HS-27A (cell line): ENCODE data around the gene BSDC1.

Experiments used
- DNase-seq: peaks from one replicate; pipeline ENCODE4 v3.0.0-alpha.2; 2012; ENCODE audit warnings: low read depth, missing footprints

BSDC1 gene

DNA sequence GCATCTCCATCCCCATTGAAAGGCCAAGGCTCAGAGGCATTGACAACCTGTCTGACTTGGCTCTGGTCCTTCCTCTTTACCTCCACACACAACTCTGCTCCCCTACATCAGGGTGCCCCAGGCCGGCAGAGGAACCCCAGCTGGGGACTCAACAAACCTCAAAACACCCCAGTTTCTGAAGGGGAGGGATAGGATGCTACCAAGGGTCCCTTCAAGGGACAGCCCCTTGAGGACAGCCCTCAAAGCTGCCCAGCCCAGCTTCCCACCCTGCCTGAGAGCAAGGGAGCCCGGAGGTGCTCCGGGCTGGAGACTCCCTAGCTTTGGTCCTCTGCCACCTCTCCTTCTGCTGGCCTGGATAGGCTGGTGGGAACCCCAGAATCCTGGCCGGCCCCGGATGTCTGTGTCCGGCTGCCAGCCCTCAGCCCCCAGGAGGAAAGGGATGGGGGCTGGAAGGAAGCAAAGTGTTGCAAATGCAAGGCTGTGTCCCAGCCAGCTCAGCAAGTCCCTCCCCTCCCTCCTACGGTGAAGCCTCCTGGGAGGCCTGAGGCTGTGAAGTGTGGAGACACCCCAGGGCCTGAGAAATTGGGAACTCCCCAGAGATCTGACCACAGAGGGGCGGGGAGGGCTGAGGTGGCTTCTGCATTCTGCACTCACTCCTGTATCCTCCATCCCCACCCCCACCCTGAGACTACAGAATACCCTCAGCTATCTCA, 57.1 kb downstream of the BSDC1 start:
- no peak for DNase-seq

DNA sequence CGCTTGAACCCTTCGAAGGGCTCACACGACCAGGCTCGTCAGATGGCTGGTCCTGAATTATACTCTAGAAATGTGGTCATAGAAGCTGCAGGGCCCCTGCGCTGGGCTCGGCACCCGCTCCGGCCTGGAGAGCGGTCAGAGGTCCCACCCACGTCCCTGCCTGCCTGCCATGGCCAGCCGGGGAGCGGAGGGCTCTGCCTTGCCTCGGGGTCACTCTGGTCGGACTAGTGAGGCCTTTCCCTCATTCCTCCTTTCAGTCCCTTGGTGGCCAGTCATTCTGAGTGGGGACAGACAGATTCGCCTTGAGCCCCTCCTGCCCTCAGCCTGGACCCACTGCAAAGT, 57.7 kb downstream of the BSDC1 start:
- DNase-seq: no peak

DNA sequence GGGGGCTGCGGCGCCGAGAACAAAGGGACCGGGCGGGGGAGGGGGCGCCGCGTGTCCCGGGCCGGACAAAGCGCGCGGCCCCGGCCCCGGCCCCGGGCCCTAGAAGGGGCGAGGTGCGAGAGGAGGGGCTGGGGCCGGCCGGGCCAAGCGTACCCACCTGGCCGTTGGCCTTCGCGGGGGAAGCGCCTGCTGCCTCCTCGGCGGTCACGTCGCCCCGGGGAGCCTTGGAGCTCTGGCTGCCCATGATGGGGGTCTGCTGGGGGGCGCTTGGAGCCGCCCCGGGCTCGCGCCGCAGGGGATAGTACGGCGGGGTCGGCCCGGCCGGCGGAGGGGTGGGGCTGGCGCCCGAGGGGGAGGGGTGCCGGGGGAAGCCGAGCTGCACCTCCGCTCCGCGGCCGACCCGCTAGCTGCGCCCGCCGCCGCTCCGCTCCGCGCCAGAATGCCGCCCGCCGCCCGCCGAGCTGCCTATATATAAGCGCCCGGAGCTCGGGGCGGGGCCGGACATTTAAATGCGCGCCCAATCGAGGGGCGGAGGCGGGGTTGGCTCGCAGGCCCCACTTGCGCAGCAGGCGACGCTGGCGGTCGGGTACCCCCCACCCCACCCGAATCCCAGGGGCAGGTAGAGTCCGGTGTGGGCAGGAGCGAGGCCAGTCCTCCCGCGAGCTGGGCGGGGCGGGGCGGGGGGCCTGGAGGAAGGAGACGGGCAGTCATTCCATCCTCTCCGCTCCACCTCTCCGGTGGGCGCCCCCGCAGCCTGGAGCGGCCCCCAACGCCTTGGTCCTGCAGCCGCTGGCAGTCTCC, 58.3 kb downstream of the BSDC1 start, which contains the start of gene MARCKSL1:
Gene MARCKSL1, minus strand, starts transcription at position 444 of the 801 bp plus-strand sequence. Its CDS starts 200 bp downstream, at position 244.
- DNase-seq: no peak

DNA sequence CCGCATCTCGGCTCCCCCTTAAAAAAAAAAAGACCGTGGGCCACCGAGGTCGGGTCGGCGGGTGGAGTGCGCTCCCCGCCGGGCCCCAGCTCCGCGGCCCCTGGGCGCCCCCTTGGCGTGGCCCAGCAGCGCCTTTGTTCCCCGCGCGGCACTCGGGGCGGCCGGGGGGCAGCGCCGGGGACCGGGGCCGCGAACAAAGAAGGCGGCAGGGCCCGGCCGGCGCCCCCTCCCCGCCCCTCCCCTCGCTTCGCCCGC, 58.8 kb downstream of the BSDC1 start:
- no peak for DNase-seq

DNA sequence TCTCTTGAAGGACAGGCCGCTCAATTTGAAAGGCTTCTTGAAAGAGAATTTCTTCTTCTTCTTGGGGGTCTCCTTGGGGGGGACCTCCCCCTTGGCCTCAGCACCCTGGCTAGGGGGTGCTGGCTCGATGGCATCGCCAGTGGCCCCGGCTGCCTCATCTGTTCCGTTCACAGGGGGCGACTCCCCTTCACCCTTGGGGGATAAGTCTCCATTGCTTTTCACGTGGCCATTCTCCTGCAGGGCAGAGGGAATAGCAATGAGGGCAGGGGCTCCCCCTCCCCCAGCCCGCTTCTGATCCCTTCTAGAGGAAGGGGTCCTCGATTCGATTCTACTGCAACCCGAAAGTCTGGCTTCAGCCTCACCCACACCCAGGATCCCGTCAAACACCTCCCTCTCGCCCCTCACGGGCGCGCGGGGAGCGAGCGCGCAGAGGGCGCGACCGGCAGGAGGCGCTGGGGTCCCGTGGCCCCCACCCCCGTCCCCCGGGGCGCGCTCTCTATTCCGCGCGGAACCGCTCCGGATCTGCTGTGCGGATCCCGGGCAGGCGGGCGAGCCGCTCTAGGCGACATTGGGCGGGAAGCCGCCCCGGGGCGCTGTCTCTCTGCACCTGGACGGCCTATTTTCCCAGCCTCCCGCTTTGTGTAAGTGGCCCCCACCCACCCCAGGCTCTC, 59.2 kb downstream of the BSDC1 start:
- no peak for DNase-seq

DNA sequence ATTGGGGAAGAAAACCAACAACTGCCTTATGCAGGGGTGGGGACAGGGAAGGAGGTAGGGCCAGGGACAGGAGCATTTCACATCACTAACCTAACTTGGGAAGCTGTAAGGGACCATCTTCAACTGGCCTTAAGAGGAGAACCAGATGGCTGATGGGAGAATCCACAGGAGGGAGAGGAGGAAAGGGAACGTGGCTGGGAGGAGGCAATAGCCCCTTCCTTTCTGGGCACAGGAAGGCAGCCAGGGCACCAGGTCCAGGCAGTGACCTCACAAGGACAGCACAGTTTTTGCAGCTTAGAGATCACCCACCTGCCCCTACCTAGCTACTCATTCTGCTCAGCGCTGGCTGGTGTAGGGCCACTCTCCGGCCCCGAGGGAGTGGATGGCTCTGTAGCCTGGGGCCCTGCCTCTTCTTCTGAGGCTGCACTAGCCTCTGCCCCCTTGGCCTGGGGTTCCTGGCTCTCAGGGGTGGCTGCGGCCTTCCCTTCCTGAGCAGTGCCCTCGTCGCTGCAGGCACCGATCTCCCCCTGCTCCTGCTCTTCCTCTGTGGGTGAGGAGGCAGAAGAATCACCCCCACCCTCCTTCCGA, 59.9 kb downstream of the BSDC1 start:
- no peak for DNase-seq

DNA sequence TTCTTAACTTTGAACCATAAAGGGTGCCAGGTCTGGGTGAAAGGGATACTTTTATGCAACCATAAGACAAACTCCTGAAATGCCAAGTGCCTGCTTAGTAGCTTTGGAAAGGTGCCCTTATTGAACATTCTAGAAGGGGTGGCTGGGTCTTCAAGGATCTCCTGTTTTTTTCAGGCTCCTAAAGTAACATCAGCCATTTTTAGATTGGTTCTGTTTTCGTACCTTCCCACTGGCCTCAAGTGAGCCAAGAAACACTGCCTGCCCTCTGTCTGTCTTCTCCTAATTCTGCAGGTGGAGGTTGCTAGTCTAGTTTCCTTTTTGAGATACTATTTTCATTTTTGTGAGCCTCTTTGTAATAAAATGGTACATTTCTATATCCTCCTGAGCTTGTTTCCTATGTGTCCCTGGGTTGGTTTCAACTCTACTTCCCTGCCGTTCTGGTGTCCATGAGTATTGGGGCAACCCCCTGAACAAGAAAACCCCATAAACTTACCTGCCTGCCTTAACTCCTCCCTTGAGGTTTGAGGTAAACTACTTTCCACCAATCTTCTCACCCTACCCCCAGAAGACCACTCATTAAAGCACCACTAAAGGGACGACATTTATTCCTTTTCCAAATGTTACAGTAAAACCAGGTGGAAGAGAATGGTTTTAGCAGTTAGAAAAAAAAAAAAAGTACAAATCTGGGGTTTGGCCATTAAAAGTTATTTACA, 60.8 kb downstream of the BSDC1 start:
- no peak for DNase-seq

DNA sequence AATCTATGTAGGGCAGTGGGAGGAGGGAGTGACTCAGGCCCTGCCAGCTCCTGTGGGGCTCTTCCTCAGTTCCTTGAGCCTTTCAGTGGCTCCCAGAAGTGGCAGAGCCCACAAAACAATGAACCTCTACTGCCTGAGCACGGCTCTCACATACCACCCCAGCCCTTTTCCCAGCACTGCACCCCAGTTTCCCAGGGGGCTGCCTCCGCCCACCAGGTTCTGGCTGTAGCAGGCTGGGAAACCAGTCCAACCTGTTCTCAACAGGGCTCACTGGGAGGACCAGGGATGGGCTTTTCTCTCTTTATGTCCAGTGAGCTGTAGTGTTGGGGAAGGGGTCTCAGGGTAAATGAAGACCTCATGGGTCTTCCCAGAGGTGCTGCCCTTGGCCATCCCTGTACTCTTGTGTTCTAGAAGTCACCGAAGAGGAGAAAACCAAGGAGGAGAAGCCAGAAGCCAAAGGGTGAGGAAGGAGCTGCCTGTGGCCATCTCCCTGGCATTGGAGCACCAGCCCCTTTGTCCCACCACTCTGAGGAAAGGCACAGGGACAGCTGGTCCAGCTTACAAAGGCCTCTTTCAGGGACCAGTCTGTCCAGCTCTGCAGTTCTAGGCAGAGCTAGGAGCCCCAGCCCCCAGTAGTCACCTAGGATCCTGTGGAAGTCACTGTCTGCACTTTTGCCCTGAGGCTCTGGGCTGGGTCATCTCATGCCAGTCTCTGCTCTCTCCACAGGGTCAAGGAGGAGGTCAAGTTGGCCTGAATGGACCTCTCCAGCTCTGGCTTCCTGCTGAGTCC, 61.8 kb downstream of the BSDC1 start:
- DNase-seq: no peak

DNA sequence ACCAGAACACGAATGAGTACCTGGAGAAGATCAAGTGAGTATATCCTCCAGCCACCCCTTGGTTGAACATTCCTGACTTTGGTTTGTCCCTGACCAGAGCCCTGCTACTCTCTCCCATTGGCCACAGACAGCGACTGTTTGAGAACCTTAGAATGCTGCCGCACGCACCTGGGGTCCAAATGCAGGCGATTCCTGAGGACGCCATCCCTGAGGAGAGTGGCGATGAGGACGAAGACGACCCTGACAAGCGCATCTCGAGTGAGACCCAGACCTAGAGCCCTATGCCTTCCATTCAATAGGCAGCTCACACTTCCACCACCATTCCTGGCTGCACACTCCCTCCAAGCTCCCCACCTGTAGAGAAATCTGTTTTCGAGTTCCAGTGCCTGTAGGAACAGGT, 62.7 kb downstream of the BSDC1 start:
- DNase-seq: no peak

DNA sequence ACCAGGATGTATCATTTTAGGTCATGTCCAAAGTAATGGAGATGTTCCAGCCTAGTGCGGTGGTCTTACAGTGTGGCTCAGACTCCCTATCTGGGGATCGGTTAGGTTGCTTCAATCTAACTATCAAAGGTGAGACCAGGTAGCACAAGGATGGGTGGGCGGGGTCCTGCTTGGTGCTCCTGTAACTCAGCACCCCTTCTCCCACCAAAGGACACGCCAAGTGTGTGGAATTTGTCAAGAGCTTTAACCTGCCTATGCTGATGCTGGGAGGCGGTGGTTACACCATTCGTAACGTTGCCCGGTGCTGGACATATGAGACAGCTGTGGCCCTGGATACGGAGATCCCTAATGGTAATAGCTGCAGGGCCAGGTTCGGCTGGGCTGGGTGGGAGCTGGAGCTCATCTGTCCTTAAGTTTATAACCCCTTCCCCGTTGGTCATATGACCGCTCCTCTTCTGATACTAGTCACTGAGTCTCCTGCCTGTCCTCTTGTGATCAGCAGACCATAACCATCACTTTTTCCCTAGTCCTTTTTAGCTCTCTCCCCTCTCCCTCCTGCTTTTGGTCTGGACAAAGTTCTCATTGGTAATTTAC, 63.6 kb downstream of the BSDC1 start:
- no peak for DNase-seq

DNA sequence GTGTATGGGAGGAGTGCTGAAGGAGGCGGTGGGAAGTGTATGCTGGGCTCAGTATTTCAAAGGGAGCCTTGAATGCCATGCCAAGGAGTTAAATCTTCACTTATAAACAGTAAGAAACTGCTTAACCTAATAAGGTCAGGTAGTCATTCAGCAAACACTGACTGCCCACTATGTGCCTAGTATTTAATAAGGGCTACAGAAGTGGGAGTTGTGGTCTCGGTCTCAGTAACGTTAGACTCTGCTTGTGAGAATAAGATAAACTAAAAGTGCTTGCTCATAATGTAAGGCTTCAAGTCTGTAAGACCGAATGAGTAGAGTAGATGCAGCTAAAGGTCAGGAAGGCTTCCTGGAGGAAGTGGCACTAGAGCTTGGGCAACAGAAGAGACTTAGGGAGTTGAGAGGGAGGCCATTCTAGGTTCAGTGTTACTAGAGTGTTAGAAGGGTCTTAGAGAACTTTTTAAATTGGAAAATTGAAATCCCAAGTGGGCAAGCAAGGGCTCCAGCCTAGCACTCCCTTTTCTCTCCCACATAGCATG, 64.2 kb downstream of the BSDC1 start:
- DNase-seq: no peak

DNA sequence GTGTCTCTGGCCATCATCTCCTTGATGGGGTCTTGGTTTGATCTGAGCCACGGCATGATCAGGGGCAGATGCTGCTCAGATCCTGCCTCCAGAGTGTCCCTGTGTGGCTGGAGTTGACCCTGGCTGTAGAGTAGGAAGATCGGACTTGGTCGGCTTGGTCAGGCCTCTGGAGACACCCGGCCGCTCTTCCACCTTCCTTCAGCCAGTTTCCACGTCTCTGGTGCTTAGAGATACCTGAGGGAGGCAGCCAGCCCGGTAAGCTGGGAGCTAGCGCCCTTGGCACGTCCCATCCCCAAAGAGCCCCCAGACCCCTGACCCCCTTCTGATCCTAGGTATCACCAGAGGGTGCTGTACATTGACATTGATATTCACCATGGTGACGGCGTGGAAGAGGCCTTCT, 67.0 kb downstream of the BSDC1 start:
- DNase-seq: no peak

DNA sequence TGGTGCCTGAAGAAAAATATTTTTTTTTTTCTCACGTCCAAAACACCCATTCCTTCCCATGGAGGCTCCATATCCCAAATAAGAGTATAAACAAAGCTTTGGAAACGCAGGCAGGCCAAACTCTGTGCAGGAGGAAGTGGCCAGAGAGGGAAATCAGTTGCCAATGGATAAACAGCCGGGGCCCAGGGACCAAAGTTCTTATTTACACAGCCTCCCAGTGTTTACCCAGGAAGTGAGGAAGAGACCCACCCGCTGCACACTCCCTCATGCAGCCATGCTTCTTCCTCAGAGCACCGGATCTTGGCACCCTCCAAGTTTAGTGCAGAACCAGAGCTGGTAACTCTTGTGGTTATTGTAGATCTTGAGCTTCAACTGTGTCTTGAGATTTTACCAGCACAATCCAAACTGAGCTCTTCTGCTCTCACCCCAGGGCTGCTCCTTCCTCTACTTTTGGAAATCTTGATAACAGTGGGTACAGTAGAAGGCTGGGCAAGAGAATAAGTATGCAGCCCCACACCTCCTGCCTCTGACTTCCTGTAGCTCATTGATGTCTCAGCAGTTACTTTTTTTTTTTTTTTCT, 72.4 kb downstream of the BSDC1 start:
- DNase-seq: no peak

DNA sequence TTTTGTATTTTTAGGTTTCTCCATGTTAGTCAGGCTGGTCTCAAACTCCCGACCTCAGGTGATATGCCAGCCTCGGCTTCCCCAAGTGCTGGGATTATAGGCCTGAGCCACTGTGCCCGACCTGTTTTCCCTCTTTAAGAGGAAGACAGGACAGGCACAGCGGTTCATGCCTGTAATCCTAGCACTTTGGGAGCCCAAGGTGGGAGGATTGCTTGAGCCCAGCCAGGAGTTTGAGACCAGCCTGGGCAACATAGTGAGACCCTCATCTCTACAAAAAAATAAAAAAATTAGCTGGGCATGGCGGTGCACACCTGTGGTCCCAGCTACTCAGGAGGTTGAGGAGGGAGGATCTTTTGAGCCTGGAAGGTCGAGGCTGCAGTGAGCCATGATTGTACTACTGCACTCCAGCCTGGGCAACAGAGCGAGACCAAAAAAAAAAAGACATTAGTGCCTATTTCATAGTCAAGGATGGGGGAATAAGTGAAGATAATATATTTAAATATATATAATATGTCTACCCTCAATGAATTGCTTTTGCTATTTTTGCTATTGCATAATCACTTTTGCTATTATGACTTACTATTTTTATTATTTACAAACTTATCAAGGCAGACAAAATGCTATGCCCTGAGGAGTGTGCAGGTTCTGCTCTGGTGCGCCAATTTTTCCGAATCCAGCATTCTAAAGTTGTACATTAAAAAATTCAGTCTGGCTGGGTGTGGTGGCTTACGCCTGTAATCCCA, 75.9 kb downstream of the BSDC1 start:
- no peak for DNase-seq

DNA sequence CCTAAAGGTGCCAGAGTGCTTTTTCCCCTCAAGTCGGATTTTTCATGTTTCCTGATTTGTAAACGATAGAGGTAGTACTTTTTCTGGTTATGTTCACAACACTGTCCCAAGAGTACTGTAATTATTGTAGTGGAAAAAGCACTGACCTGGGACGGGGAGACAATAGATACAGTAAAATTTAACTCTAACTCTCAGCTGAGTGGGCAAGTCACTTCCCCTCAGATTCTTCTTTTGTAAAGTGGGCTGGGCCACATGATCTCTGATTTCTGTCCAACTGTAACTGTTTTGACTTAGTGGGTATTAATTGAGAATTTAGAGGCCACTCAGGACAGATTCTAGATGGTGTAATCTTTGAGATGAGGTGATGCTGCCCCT, 77.4 kb downstream of the BSDC1 start:
- no peak for DNase-seq
